ENCODE measurements around the gene CDK5RAP2. TPM values are rescaled to one million over a fixed set of nuclear protein-coding genes. Genes with fewer than 3 reads are reported as not detected.

Gene CDK5RAP2
- total RNA-seq, 4 donors from 2014 or later: 53.5 to 74.2 (median 55.7) TPM

DNA sequence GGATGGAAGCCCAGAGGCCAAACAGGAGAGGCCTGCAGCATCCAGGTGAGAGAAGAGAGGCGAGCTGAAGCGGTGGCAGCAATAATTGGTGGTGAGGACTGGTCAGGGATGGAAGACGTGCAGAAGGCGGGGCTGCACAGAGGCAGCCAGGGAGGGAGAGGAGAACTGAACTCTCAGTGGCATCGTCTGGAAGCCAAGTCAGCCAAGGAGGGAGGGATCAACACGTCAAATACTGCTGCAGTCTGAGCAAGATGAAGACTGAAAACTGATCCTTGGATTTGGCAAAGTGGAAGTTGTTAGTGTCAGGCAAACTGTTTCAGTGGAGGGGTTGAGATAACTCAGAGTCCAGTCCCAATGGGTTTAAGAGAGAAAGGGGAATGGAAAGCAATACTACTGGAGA, 145.4 kb downstream of the CDK5RAP2 start:
- intact Hi-C loops (cut with DNase I; ENCODE audit: low total_unique reads): no loop called here

DNA sequence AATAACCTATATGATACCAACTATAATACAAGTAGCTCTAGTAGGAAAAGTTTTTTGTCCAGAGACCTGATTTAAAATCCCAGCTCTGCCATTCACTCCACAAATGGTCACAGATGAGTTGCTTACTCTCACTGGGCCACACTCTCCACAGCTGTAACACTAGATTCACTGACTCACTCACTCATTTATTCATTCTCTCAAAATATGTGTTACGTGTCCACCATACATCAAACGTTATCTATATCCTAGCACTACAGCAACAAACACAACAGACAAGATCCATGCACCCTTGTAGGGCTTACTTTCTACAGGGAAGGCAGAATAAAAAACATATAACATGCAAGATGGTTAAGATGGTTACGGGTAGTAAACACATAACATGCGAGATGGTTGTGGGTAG, 146.3 kb downstream of the CDK5RAP2 start:
- TF ChIP-seq POLR2A (IDR thresholded peaks at IDR 0.05): no peak
- TF ChIP-seq, protein P1, sequence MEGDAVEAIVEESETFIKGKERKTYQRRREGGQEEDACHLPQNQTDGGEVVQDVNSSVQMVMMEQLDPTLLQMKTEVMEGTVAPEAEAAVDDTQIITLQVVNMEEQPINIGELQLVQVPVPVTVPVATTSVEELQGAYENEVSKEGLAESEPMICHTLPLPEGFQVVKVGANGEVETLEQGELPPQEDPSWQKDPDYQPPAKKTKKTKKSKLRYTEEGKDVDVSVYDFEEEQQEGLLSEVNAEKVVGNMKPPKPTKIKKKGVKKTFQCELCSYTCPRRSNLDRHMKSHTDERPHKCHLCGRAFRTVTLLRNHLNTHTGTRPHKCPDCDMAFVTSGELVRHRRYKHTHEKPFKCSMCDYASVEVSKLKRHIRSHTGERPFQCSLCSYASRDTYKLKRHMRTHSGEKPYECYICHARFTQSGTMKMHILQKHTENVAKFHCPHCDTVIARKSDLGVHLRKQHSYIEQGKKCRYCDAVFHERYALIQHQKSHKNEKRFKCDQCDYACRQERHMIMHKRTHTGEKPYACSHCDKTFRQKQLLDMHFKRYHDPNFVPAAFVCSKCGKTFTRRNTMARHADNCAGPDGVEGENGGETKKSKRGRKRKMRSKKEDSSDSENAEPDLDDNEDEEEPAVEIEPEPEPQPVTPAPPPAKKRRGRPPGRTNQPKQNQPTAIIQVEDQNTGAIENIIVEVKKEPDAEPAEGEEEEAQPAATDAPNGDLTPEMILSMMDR (IDR thresholded peaks at IDR 0.05): no peak
- WGBS, 2 donors: 97% methylated on average over 4 of the region's 4 CpGs
- no peak for DNase-seq (ENCODE audit: low spot score in 2 of 2)
- intact Hi-C loops (cut with DNase I; ENCODE audit: low total_unique reads): no loop called here
- no peak overlapping the region for H3K4me3 ChIP-seq (ENCODE audit: low read depth, poor library complexity, severe bottlenecking)

More for the DNA sequence above, 145.4 kb downstream of the CDK5RAP2 start:
- no peak overlapping the region for H3K4me3 ChIP-seq (ENCODE audit: low read depth, poor library complexity, severe bottlenecking)
- no peak for DNase-seq (ENCODE audit: low spot score in 2 of 2)
- TF ChIP-seq POLR2A (IDR thresholded peaks at IDR 0.05): no peak
- TF ChIP-seq, protein P1 (IDR thresholded peaks at IDR 0.05): no peak
- 53 to 64% methylated on average over 6 of the region's 6 CpGs for WGBS, 2 donors

DNA sequence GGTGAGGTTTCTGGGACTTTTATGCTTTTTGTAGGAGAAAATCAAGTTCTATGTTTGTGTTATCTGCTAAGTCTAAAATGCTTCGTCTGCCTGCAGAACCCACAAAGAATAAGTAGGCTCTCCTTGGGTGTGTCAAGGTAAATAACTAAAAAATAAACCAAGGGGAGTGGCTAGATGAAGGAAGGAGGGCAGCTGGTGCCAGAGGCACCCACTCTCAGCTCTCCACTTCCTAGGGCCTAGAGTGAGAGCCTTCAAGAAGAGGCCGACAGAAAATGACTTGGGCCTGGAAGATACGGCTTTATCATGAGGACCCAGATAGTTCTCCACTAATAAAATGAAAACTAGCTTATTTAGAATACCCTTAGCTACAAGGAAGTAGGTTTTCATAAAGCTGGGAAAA, 147.4 kb downstream of the CDK5RAP2 start:
- DNase-seq (ENCODE audit: low spot score in 2 of 2): no peak
- TF ChIP-seq, protein P1 (IDR thresholded peaks at IDR 0.05): no peak
- TF ChIP-seq POLR2A (IDR thresholded peaks at IDR 0.05): no peak
- intact Hi-C loops (cut with DNase I; ENCODE audit: low total_unique reads): no loop called here
- H3K4me3 ChIP-seq (ENCODE audit: low read depth, poor library complexity, severe bottlenecking): no peak overlapping the region
- WGBS, 2 donors: 87 to 95% methylated on average over 3 of the region's 3 CpGs

DNA sequence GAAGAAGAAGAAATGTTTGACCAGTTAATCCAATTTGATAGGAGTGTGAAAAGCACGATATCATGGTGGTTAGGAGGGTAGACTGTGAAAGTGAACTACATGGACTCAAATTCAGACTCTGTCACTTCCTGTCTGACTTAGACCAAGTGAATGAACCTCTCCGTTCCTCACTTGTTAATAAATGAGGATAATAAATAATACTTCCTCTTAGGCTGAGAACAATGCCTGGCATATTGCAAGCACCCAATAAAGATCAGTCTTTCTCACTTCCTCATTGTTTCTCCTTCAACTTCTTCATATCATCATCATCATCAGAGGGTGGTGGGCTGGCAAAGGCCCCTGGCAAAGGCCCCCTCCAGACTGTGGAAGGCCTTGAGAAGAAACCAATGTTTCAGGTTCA, 148.7 kb downstream of the CDK5RAP2 start:
- WGBS, 2 donors: 74 to 78% methylated on average over 2 of the region's 2 CpGs
- intact Hi-C loops (cut with DNase I; ENCODE audit: low total_unique reads): no loop called here
- H3K4me3 ChIP-seq (ENCODE audit: low read depth, poor library complexity, severe bottlenecking): no peak overlapping the region
- TF ChIP-seq, protein P1 (IDR thresholded peaks at IDR 0.05): no peak
- TF ChIP-seq POLR2A (IDR thresholded peaks at IDR 0.05): no peak
- no peak for DNase-seq (ENCODE audit: low spot score in 2 of 2)

DNA sequence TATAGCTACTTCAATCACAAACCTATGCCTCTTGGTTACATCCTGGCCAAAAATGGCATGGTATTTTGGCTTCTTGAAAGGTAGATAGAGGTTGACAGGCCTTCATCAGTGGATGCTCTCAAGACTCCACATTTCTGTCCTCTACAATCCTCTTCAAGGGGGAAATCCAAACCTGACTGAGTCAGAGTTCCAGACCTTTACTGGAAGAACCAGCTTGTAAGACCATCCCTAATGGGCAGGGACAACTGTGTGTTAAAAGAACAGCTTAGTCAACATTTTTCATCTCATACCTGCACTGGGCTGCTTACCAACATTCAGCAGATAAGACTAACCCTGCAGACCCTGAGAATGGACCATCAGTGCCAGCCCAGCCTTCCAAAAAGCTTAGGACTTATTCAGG, 155.7 kb downstream of the CDK5RAP2 start:
- intact Hi-C loops (cut with DNase I; ENCODE audit: low total_unique reads): no loop called here
- TF ChIP-seq POLR2A (IDR thresholded peaks at IDR 0.05): no peak
- TF ChIP-seq, protein P1 (IDR thresholded peaks at IDR 0.05): no peak
- no peak for DNase-seq (ENCODE audit: low spot score in 2 of 2)
- H3K4me3 ChIP-seq (ENCODE audit: low read depth, poor library complexity, severe bottlenecking): no peak overlapping the region

DNA sequence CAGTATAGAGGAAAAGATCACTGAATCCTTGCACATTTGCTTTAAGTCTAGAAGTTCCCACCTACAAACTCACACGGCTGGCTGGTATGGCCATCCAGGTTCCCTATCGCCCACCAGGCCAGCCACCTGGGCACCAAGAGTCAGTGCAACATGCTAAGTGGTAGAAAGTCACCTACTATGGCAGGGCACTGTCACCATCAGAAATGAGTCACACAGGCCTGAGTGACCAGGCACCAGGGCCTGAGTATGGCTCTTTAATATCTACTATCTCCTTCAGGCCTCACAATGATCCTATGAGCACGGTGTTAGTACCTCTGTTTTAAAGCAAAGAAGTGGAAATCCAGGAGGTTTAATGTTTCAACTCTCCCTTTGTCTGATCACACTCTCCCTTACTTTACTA, 156.2 kb downstream of the CDK5RAP2 start:
- WGBS, 2 donors: 89 to 95% methylated on average over 3 of the region's 3 CpGs
- intact Hi-C loops (cut with DNase I; ENCODE audit: low total_unique reads): no loop called here
- H3K4me3 ChIP-seq (ENCODE audit: low read depth, poor library complexity, severe bottlenecking): no peak overlapping the region
- no peak for TF ChIP-seq POLR2A (IDR thresholded peaks at IDR 0.05)
- TF ChIP-seq, protein P1 (IDR thresholded peaks at IDR 0.05): no peak
- DNase-seq (ENCODE audit: low spot score in 2 of 2): no peak
